Esophagus mucosa (tissue), 1 donor: ENCODE results near the gene XPO1. TPM values are rescaled to one million over a fixed set of nuclear protein-coding genes. Genes with fewer than 3 reads are reported as not detected.
"Not testable (repeated sequence)": the region's sequence is repeated elsewhere in the genome, so short reads cannot be mapped to it uniquely, and the experiment has no call there.

Source experiments
- ATAC-seq: fragments of 200-7000 bp; cut with Tn5 transposase; one replicate; pipeline ENCODE4 v1.9.1; 2020
- total RNA-seq: library from RNA; stranded (reverse); gene quantifications from one replicate; pipeline ENCODE4 v1.2.4, GENCODE V29; 2023
- donor health status: DM: yes; HTN: yes; CAD: no.

Gene XPO1
- total RNA-seq, 1 donor from 2014 or later = 77.7 TPM

GRCh38 chr2:61530749-61531148, 7.4 kb downstream of the XPO1 start:
- no peak for ATAC-seq

- no peak for ATAC-seq
Observed at GRCh38 chr2:61529944-61530735, 8.0 kb downstream of the XPO1 start.

- ATAC-seq = no peak
Observed at GRCh38 chr2:61520261-61520660, 17.9 kb downstream of the XPO1 start.

GRCh38 chr2:61512768-61513398, 25.3 kb downstream of the XPO1 start:
- no peak for ATAC-seq

- no peak for ATAC-seq
Observed at GRCh38 chr2:61510674-61511671, 27.2 kb downstream of the XPO1 start.

GRCh38 chr2:61504949-61505348, 33.2 kb downstream of the XPO1 start:
- ATAC-seq = no peak

GRCh38 chr2:61499060-61499459, 39.1 kb downstream of the XPO1 start:
- ATAC-seq = no peak

GRCh38 chr2:61493523-61493942, 44.6 kb downstream of the XPO1 start:
- no peak for ATAC-seq

- ATAC-seq = no peak
Observed at GRCh38 chr2:61492476-61492875, 45.7 kb downstream of the XPO1 start.

- ATAC-seq = no peak
Observed at GRCh38 chr2:61485281-61485680, 52.9 kb downstream of the XPO1 start.

GRCh38 chr2:61478086-61478485, 60.1 kb downstream of the XPO1 start:
- no peak for ATAC-seq

- ATAC-seq = not testable (repeated sequence)
Observed at GRCh38 chr2:61476929-61477589, 61.1 kb downstream of the XPO1 start.

GRCh38 chr2:61471905-61472805, 66.0 kb downstream of the XPO1 start:
- ATAC-seq = peak; percentile 24

GRCh38 chr2:61470965-61471904, 66.9 kb downstream of the XPO1 start, which contains the start of gene USP34:
Gene USP34 (minus strand): TSS chr2:61471087. CDS start chr2:61470692, 395 bp downstream.
- peak; percentile 97 for ATAC-seq

- ATAC-seq = peak; percentile 75
Observed at GRCh38 chr2:61470122-61470951, 67.8 kb downstream of the XPO1 start.

GRCh38 chr2:61469424-61470121, 68.6 kb downstream of the XPO1 start:
- no peak for ATAC-seq

- ATAC-seq = not testable (repeated sequence)
Observed at GRCh38 chr2:61468231-61468630, 69.9 kb downstream of the XPO1 start.

- no peak for ATAC-seq
Observed at GRCh38 chr2:61465045-61465444, 73.1 kb downstream of the XPO1 start.
